NCI-H2227 (cell line): ENCODE measurements around the gene BRF1.
A peak's percentile ranks its signal among the peaks of the same experiment; 100 is the strongest.

ENCODE experiments used
- DNase-seq: peaks from one replicate; lab custom pipeline; 2025; ENCODE audit not compliant: unreplicated experiment; lab: John Stamatoyannopoulos, UW

The BRF1 gene

GRCh38 chr14:105178069-105178867 is 122.5 kb downstream of the BRF1 start:
- DNase-seq: no peak

GRCh38 chr14:105177082-105177481 is 123.7 kb downstream of the BRF1 start:
- DNase-seq: no peak

GRCh38 chr14:105176513-105176912 is 124.3 kb downstream of the BRF1 start:
- no peak for DNase-seq

GRCh38 chr14:105173901-105174894 is 126.6 kb downstream of the BRF1 start:
- no peak for DNase-seq

GRCh38 chr14:105173145-105173544 is 127.7 kb downstream of the BRF1 start:
- no peak for DNase-seq

GRCh38 chr14:105172476-105172875 is 128.3 kb downstream of the BRF1 start:
- no peak for DNase-seq

- DNase-seq: peak; percentile 56
These were observed 129.7 kb downstream of the BRF1 start for GRCh38 chr14:105171004-105171673.

GRCh38 chr14:105169776-105170655 is 130.8 kb downstream of the BRF1 start:
- DNase-seq: no peak

- DNase-seq: peak; percentile 63
These were observed 131.8 kb downstream of the BRF1 start for GRCh38 chr14:105168979-105169507.

GRCh38 chr14:105168496-105168978 is 132.3 kb downstream of the BRF1 start, which contains the start of gene JAG2:
TSS of gene JAG2 (minus strand) at chr14:105168776. CDS start at chr14:105168420, 356 bp downstream.
- DNase-seq: peak; percentile 70

- no peak for DNase-seq
These were observed 132.7 kb downstream of the BRF1 start for GRCh38 chr14:105168093-105168420.

GRCh38 chr14:105167303-105168092 is 133.3 kb downstream of the BRF1 start:
- peak; percentile 49 for DNase-seq

GRCh38 chr14:105166571-105167302 is 134.1 kb downstream of the BRF1 start:
- DNase-seq: no peak

GRCh38 chr14:105165761-105166485 is 134.9 kb downstream of the BRF1 start:
- DNase-seq: no peak

- no peak for DNase-seq
These were observed 135.6 kb downstream of the BRF1 start for GRCh38 chr14:105165134-105165704.

GRCh38 chr14:105163040-105163742 is 137.6 kb downstream of the BRF1 start:
- DNase-seq: no peak

- DNase-seq: no peak
These were observed 138.2 kb downstream of the BRF1 start for GRCh38 chr14:105162669-105162979.
